GM10847 (cell line): Measurements from ENCODE around the gene POLR2A.

ENCODE experiments used
- POLR2A ChIP-seq: IDR thresholded peaks from 2 replicates; pipeline ENCODE4 v1.6.1; 2011; ENCODE audit not compliant: insufficient read length; ENCODE audit errors: extremely low read depth

Gene POLR2A

DNA sequence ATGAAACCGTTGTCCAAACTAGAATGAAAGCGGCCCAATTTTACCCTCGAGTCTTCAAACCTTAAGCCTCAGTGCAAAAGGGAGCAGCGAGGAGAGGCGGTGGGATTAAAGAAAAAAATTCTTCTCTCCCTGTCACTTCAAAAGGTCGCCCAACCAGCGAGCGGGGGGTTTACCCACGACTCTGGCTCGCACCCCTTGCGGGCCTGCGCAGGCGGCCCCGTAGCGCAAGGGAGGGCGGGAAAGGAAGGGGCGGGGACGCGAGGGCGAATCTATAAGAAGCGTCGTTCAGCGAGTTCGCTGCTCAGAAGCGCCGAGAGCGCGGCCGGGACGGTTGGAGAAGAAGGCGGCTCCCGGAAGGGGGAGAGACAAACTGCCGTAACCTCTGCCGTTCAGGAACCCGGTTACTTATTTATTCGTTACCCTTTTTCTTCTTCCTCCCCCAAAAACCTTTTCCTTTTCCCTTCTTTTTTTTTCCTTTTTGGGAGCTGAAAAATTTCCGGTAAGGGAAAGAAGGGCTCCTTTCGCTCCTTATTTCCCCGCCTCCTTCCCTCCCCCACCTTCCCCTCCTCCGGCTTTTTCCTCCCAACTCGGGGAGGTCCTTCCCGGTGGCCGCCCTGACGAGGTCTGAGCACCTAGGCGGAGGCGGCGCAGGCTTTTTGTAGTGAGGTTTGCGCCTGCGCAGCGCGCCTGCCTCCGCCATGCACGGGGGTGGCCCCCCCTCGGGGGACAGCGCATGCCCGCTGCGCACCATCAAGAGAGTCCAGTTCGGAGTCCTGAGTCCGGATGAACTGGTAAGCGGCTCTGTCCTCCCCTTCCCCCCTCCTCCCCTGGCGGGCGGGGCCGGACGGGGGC lies at the start of gene POLR2A:
TSS of gene POLR2A (plus strand) at position 300 of the 852 bp plus-strand sequence.
- peak; percentile 100 for TF ChIP-seq POLR2A

DNA sequence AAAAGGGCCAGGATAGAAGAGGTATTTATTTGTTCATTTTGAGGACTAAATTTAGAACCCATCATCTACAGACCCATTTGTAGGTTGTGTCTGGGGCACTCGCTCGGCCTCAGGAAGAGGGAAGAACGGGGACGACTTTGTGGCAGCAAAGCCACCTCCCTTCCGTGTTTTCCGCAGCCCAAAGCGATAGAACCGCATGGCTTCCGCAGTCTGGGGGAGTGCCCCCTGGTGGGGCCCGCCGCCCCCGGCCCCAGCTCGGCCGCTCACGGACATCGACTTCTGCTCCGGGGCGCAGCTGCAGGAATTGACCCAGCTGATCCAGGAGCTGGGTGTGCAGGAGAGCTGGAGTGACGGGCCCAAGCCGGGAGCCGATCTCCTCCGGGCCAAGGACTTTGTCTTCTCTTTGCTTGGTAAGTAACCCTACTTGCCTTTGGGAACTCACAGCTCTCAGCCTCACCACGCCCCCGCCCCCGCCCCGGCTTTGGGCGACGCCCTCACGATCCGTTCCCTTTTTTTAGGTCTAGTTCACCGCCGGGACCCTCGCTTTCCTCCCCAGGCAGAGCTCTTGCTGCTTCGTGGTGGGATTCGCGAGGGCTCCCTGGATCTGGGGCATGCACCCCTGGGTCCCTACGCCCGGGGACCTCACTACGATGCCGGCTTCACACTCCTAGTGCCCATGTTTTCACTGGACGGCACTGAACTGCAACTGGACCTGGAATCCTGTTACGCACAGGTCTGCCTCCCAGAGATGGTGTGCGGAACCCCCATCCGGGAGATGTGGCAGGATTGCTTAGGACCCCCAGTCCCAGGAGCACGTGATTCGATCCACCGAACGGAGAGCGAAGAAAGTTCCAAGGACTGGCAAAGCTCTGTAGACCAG lies 48.2 kb upstream of the POLR2A start:
- TF ChIP-seq POLR2A: no peak

DNA sequence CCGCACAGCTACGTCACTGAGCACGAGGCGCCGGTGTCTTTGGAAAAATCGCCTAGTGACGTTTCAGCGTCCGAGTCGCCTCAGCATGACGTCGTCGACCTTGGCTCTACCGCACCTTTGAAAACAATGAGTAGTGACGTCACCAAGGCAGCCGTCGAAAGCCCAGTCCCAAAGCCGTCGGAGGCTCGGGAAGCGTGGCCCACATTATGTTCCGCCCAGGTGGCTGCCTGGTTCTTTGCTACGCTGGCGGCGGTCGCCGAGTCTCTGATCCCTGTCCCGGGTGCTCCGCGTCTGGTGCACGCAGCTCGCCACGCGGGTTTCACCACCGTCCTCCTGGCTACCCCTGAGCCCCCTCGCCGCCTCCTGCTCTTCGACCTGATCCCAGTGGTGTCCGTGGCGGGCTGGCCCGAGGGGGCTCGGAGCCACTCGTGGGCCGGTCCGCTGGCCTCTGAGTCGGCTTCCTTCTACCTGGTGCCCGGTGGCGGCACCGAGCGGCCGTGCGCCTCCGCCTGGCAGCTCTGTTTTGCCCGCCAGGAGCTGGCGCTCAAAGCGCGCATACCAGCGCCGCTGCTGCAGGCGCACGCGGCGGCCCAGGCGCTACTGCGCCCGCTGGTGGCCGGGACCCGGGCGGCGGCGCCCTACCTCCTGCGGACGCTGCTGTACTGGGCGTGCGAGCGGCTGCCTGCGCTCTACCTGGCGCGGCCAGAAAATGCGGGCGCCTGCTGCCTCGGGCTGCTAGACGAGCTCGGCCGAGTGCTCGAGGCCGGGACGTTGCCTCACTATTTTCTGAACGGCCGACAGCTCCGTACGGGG lies 47.4 kb upstream of the POLR2A start:
- TF ChIP-seq POLR2A: no peak

DNA sequence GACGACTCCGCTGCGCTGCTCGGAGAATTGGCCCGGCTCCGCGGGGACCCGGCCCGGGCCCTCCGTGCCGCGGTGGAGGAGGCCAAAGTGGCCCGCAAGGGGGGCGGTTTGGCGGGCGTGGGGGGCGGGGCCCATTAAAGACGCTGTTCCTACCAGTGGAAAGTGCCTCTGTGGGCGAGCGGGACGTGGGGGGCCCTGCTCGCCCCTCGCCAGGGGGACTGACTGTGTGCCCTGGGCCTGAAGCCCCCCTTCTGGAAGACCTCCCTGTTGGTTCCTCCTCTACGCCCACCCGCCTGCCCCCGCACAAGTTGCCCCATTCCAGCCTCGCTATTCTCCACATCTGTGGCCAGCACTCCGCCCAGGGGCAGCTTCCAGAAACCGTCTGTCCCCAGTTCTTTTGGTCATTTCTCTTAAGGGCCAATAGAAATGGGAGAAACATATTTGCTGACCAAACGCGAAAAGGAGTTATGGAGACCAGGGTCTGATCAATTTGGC lies 46.8 kb upstream of the POLR2A start:
- no peak for TF ChIP-seq POLR2A

DNA sequence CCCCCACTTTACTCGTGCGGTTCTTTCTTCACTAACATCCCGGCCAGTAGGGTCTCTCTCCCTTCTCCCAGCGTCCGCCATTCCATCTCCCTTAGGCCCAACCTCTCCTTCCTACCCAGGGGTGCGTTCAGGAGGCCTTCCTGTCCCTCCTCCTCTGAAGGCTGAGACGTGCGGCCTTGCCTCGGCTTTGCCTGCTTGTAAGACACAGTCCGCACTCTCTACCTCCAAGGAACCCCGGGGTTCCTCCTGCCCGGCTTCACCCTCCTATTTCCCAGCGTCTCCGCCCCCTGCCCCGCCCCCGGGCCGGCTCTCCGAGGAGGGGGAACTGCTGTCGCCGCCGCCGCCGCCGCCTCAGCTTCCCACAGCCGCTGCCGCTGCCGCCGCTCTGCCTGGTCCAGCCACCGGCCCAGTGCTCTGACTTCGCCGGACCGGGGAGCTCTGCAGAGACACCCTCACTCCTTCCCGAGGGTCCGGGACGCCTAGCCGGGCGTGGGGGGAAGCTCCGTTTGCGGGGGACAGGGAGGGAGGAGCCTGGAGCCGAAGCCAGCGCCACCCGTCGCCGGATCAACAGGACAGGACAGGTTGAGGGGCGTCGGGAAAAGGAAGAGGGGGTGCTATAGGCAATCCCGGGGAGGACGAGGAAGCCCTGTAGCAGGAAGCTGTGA lies 46.1 kb upstream of the POLR2A start:
- TF ChIP-seq POLR2A: no peak

DNA sequence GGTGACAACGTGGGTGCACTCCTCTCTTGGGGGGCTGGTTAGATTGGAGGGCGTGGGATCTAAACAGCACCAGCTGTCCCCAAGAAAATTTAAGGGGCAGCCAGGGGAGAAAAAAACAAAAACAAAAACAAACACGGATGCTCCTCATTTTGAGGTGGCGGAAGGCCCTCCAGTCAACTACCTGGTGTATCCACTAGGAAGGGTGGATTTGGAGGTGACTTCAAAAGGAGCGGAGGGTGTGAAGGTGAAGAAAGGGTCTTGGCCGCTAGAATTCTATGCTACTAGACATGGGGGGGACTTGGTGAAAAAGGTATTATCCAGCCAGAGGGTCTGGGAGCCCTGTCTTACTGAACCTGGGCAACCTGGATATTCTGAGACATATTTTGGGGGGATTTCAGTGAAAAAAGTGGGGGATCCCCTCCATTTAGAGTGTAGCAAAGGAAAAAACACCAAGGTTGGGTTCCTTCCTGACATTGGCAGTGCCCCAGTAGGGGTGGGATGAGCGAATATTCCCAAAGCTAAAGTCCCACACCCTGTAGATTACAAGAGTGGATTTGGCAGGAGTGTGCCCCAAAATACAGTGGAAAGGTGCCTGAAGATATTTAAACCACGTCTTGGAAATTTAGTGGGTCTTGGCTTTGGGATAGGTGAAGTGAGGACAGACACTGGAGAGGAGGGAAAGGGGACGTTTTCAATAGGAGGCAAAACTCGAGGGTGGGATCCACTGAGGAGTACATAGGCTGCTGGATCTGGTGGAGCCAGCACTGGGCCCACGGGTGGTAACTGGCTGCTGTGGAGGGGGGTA lies 45.3 kb upstream of the POLR2A start:
- TF ChIP-seq POLR2A: no peak

DNA sequence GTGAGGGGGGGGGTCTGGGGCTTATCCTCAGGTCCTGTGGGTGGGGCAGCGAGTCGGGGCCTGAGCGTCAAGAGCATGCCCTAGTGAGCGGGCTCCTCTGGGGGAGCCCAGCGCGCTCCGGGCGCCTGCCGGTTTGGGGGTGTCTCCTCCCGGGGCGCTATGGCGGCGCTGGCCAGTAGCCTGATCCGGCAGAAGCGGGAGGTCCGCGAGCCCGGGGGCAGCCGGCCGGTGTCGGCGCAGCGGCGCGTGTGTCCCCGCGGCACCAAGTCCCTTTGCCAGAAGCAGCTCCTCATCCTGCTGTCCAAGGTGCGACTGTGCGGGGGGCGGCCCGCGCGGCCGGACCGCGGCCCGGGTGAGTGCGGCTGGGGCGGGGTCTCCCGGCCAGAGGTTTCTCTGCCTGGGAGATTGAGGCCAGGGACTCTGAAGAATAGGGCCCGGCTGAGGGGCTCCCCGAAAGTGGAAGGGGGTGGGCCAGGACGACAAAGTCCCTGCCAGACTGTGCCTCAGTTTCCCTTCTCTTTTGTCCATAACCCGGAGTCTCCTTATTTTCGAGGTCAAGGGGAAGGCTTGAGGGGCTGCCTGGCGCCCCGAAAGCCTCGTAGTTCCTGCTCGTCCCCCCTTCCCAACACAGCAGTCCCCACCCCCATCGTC lies 44.6 kb upstream of the POLR2A start, which contains the start of gene FGF11:
TSS of gene FGF11 (plus strand) at position 51 of the 651 bp plus-strand sequence. CDS start at position 160, 109 bp downstream.
- peak; percentile 11 for TF ChIP-seq POLR2A

DNA sequence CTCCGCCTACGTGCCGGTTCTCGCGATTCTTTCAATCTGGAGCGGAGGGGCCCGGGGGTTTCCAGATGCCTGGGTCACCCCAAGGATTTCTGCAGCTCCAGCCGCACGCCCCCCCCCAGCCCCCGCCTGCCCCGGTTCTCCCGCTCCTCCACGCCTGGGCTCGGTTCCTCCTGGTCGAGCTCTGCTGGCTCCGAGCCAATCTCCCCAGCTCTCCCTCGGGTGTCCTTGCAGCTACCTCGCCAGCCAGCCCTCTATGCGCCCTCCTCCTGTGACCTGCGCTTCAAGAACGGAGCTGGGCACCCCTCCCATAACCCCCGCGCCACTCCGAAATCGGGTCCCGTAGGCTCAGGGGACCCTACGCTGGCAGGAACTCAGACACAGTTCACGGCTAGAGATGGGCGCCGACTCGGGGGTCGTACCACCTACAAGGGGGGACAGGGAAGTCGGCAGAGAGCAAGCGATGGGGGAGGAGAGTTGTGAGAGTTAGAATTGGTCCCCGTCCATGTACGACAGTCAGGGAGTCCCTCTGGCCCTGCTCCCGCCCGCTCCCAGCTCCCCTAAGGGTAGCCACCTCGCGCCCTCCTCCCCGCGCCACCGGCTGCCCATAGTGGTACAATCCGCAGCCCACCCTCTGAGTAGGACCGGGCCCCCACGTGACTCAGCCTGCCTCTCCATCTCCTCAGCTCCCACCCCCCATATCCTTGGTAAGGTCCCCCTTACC lies 43.9 kb upstream of the POLR2A start:
- no peak for TF ChIP-seq POLR2A

DNA sequence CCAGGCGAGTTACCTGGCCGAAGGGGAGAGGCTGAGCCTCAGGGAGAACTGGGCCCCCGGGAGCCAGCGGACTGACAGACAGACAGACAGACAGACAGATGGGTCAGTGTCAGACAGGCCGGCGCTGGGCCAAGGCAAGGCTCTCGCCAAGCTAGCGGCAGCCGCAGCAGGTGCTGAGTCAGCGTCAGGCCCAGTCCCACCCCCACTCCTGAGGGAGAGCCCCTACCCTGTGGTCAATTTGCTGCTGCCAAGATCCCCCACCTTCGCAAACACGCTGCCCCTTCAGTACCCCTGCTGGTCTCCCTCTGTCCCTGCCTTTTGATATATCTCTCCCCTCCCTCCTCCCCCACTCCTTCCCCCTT lies 43.4 kb upstream of the POLR2A start:
- no peak for TF ChIP-seq POLR2A

DNA sequence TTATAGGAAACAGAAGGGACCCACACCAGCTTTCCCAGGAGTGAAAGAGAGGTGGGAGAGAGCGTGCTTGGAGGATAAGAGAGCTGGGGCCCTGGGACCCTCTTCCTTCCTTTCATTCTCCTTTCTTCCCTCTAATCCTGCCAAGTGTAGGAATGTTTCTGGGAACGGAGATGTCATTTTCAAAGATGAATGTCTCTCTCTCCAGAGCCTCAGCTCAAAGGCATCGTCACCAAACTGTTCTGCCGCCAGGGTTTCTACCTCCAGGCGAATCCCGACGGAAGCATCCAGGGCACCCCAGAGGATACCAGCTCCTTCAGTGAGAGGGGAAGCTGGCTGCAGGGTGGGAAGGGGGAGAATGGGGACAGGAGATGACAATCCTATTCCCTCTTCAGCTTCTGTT lies 42.9 kb upstream of the POLR2A start:
- TF ChIP-seq POLR2A: no peak

DNA sequence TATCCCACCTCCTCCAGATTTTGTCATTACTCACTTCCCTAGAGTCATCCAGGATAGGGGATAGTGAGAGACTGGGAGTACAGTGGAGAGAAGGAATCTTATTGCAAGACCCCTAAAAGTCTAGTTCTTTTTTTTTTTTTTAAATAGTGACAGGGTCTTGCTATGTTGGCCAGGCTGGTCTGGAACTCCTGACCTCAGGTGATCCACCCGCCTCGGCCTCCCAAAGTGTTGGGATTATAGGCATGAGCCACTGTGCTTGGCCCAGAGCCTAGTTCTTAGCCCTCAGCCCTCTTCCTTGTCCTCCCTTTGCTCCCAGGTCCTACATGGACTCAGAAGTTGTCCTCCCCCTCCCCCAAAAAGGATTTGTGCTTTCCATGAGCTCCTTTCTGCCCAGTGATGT lies 42.0 kb upstream of the POLR2A start:
- TF ChIP-seq POLR2A: no peak

DNA sequence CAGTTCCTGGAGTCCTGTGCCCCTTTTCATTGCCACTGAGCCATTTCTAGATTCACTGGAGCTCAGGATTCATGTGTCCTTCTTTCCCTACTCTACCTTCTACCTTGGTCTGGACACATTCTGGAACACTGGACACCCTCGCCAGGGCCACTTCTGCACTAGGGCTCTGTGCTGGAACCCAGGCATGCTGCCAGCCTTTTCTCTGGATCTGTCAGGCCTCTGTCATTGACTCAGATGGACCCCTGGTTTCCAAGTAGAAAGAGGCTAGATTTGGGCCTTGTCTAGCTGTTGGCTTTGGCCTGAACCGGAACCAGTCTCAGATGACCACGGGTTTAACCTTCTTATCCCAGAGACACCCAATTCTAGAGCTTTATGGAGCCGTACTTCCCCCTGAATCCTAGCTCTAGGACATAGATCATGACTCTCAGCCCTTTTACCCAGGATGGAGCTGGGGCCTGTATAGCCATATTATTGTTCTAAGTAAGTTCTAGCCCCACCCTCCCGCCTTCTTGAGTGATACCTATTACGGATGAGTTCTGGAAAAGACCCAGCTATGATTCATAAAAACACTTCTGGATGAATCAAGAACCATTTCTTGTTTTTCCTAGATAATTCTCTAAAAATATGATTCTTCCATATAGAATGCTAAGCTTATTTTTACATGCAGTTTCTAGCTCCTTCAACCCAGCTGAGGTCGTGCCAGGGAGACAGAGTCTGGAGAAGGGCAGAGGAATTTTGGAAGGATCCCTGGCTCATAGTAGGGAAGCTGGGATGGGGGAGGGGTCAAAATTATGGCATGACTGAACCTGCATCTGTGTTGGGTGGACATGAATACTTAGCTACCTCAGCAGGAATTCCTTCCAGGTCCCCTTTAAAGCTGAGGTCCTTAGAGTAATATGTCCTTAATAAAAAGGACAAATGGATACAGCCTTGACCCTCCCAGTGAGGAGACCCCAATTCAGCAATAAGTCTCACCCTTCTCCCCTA lies 40.4 kb upstream of the POLR2A start:
- no peak for TF ChIP-seq POLR2A
